WTC11 (cell line): ENCODE measurements around the gene SPOCK1. TPM values are rescaled to one million over a fixed set of nuclear protein-coding genes. Genes with fewer than 3 reads are reported as not detected.

Experiments used
- ATAC-seq: fragments of 200-7000 bp; cut with Tn5 transposase; 2 replicates; pipeline ENCODE4 v1.10.0; 2021; ENCODE audit warnings: mild to moderate bottlenecking, moderate library complexity
- CTCF ChIA-PET: fragments of 300-600 bp; sonication (Branson Sonifier 250); formaldehyde crosslinking; loops from one replicate; lab custom pipeline; 2021; ENCODE audit warnings: antibody characterized with exemption; lab: Charles Lee
- POLR2A ChIA-PET: fragments of 350-600 bp; sonication (Branson Sonifier 250); formaldehyde crosslinking; loops from one replicate; lab custom pipeline; 2021; ENCODE audit warnings: antibody characterized with exemption; lab: Charles Lee
- DNase-seq: peaks from one replicate; pipeline ENCODE4 v3.0.0; 2021; ENCODE audit warnings: low spot score
- H3K27ac Mint-ChIP-seq: 2 replicates; pipeline ENCODE4 v1.8.0; 2021; ENCODE audit warnings: mixed read lengths
- H3K27me3 Mint-ChIP-seq: 2 replicates; pipeline ENCODE4 v1.8.0; 2021; ENCODE audit warnings: low read depth, mild to moderate bottlenecking, moderate library complexity, mixed read lengths
- H3K36me3 Mint-ChIP-seq: 2 replicates; pipeline ENCODE4 v1.8.0; 2021; ENCODE audit warnings: mixed read lengths
- H3K4me1 Mint-ChIP-seq: 2 replicates; pipeline ENCODE4 v1.8.0; 2022; ENCODE audit warnings: mixed read lengths
- H3K4me3 Mint-ChIP-seq: 2 replicates; pipeline ENCODE4 v1.8.0; 2021; ENCODE audit warnings: mild to moderate bottlenecking, moderate library complexity, mixed read lengths
- H3K9me3 Mint-ChIP-seq: 2 replicates; pipeline ENCODE4 v1.8.0; 2021; ENCODE audit warnings: mixed read lengths
- ARID4B ChIP-seq: sonication (generic); formaldehyde crosslinking; IDR thresholded peaks from 2 replicates; pipeline ENCODE4 v1.8.0; 2023; ENCODE audit warnings: missing genetic modification reagents, mild to moderate bottlenecking, borderline replicate concordance
- E2F1 ChIP-seq: sonication (generic); formaldehyde crosslinking; IDR thresholded peaks from 2 replicates; pipeline ENCODE4 v1.8.0; 2022; ENCODE audit warnings: mild to moderate bottlenecking, missing genetic modification reagents
- E2F5 ChIP-seq: sonication (generic); formaldehyde crosslinking; IDR thresholded peaks from 2 replicates; pipeline ENCODE4 v1.8.1; 2022; ENCODE audit warnings: mild to moderate bottlenecking, moderate library complexity, missing genetic modification reagents
- HMGA2 ChIP-seq: fragments of 250-450 bp; sonication (Bioruptor Pico); IDR thresholded peaks from 2 replicates; pipeline ENCODE4 v1.4.0; 2021; ENCODE audit warnings: mild to moderate bottlenecking, moderate library complexity
- IRF2 ChIP-seq: sonication (generic); formaldehyde crosslinking; IDR thresholded peaks from 2 replicates; pipeline ENCODE4 v1.8.0; 2022; ENCODE audit warnings: low read depth, missing genetic modification reagents, borderline replicate concordance
- KAT7 ChIP-seq: sonication (generic); formaldehyde crosslinking; IDR thresholded peaks from 2 replicates; pipeline ENCODE4 v1.8.1; 2023; ENCODE audit warnings: missing genetic modification reagents, mild to moderate bottlenecking, borderline replicate concordance
- MYBL2 ChIP-seq: sonication (generic); formaldehyde crosslinking; IDR thresholded peaks from 2 replicates; pipeline ENCODE4 v1.8.1; 2023; ENCODE audit warnings: mild to moderate bottlenecking, moderate library complexity, missing genetic modification reagents
- NR3C1 ChIP-seq: sonication (generic); formaldehyde crosslinking; conservative IDR thresholded peaks from 2 replicates; pipeline ENCODE4 v1.8.1; 2023; ENCODE audit warnings: low read depth, mild to moderate bottlenecking, missing genetic modification reagents
- PRDM15 ChIP-seq: sonication (generic); formaldehyde crosslinking; IDR thresholded peaks from 2 replicates; pipeline ENCODE4 v1.8.0; 2022; ENCODE audit warnings: missing genetic modification reagents
- SP1 ChIP-seq: sonication (generic); formaldehyde crosslinking; conservative IDR thresholded peaks from 2 replicates; pipeline ENCODE4 v1.8.1; 2022; ENCODE audit warnings: missing genetic modification reagents
- STAT6 ChIP-seq: sonication (generic); formaldehyde crosslinking; conservative IDR thresholded peaks from 2 replicates; pipeline ENCODE4 v1.8.1; 2023; ENCODE audit warnings: mild to moderate bottlenecking, low read depth, missing genetic modification reagents, moderate library complexity
- USF1 ChIP-seq: sonication (generic); formaldehyde crosslinking; IDR thresholded peaks from 2 replicates; pipeline ENCODE4 v1.8.0; 2022; ENCODE audit warnings: mild to moderate bottlenecking, missing genetic modification reagents
- ZNF121 ChIP-seq: sonication (generic); formaldehyde crosslinking; IDR thresholded peaks from 2 replicates; pipeline ENCODE4 v1.8.0; 2023; ENCODE audit warnings: missing genetic modification reagents
- ZNF263 ChIP-seq: sonication (generic); formaldehyde crosslinking; IDR thresholded peaks from 2 replicates; pipeline ENCODE4 v1.8.1; 2022; ENCODE audit warnings: low read depth, mild to moderate bottlenecking, moderate library complexity, missing genetic modification reagents
- ZNF317 ChIP-seq: sonication (generic); formaldehyde crosslinking; IDR thresholded peaks from 2 replicates; pipeline ENCODE4 v1.8.1; 2023; ENCODE audit warnings: low read depth, mild to moderate bottlenecking, moderate library complexity, missing genetic modification reagents, borderline replicate concordance
- ZNF423 ChIP-seq: fragments of 250-450 bp; sonication (Bioruptor Pico); IDR thresholded peaks from 2 replicates; pipeline ENCODE4 v2.1.2; 2022; ENCODE audit warnings: mild to moderate bottlenecking, moderate library complexity
- ZSCAN18 ChIP-seq: fragments of 250-450 bp; sonication (Bioruptor Pico); IDR thresholded peaks from 2 replicates; pipeline ENCODE4 v2.1.2; 2022; ENCODE audit warnings: mild to moderate bottlenecking, moderate library complexity
- total RNA-seq: library from RNA; stranded (reverse); gene quantifications from 3 replicates; pipeline ENCODE4 v1.2.3, GENCODE V29; 2021

The SPOCK1 gene
- total RNA-seq, 1 experiment from 2014 or later, result 15.2 TPM

- TF ChIP-seq ZNF263 (CRISPR knock-in tag) (no peak), HMGA2 (CRISPR knock-in tag) (no peak), ZNF317 (CRISPR knock-in tag) (no peak), USF1 (no peak), ZNF423 (CRISPR knock-in tag) (no peak), SP1 (no peak), KAT7 (CRISPR knock-in tag) (no peak), PRDM15 (CRISPR knock-in tag) (no peak), ZNF121 (CRISPR knock-in tag) (no peak), E2F1 (CRISPR knock-in tag) (no peak), ARID4B (CRISPR knock-in tag) (no peak)
These were observed 399.5 kb downstream of the SPOCK1 start (continued) for GRCh38 chr5:137099651-137100050.

GRCh38 chr5:137098663-137099062, 400.5 kb downstream of the SPOCK1 start:
- Mint-ChIP-seq H3K9me3 (no peaks in the 10 kb centered on the region), H3K27me3 (no peaks in the 10 kb centered on the region), H3K27ac (no peak overlapping the region), H3K4me3 (no peak overlapping the region), H3K4me1 (peaks cover 3% of the 10 kb centered on the region), H3K36me3 (no peaks in the 10 kb centered on the region)
- no peak for DNase-seq
- ATAC-seq, result no peak
- CTCF ChIA-PET, result no interaction called here
- POLR2A ChIA-PET, result no interaction called here
- TF ChIP-seq MYBL2 (CRISPR knock-in tag) (no peak), ZSCAN18 (CRISPR knock-in tag) (no peak), NR3C1 (CRISPR knock-in tag) (no peak), PRDM15 (CRISPR knock-in tag) (no peak), STAT6 (no peak), IRF2 (CRISPR knock-in tag) (no peak), E2F5 (CRISPR knock-in tag) (no peak)
